A673 (cell line): ENCODE data around the gene ARHGAP30. TPM values are rescaled to one million over a fixed set of nuclear protein-coding genes. Genes with fewer than 3 reads are reported as not detected.

Experiments
- BruUV-seq: library from RNA; stranded (reverse); fragments of 400-500 nt; replicated peaks from 2 replicates; lab custom pipeline; 2021; lab: Mats Ljungman, UMichigan
- CTCF ChIA-PET: fragments of 300-600 bp; sonication (Branson Sonifier 250); formaldehyde crosslinking; loops from one replicate; lab custom pipeline; 2022; ENCODE audit warnings: antibody characterized with exemption; lab: Charles Lee
- POLR2A ChIA-PET: fragments of 300-600 bp; sonication (Branson Sonifier 250); formaldehyde crosslinking; loops from one replicate; lab custom pipeline; 2022; ENCODE audit warnings: antibody characterized with exemption; ENCODE audit not compliant: low non-redundant PET; lab: Charles Lee
- DNase-seq: peaks from one replicate; pipeline ENCODE4 v3.0.0-alpha.2; 2015; ENCODE audit warnings: low spot score
- H3K27ac ChIP-seq: fragments of 200-600 bp; sonication (generic); 2 replicates; pipeline ENCODE4 v1.5.1; 2016; ENCODE audit warnings: mixed run types, low read depth, mild to moderate bottlenecking, mixed read lengths, antibody characterized with exemption, low read length; ENCODE audit not compliant: poor library complexity, severe bottlenecking
- H3K27me3 ChIP-seq: fragments of 200-600 bp; sonication (generic); replicated peaks from 2 replicates; pipeline ENCODE4 v1.6.1; 2017; ENCODE audit warnings: mixed run types, low read depth, mild to moderate bottlenecking, mixed read lengths, antibody characterized with exemption, low read length; ENCODE audit not compliant: insufficient read depth, poor library complexity
- H3K36me3 ChIP-seq: fragments of 200-600 bp; sonication (generic); 2 replicates; pipeline ENCODE4 v1.6.1; 2016; ENCODE audit warnings: mixed run types, mild to moderate bottlenecking, mixed read lengths, antibody characterized with exemption, low read length; ENCODE audit not compliant: insufficient read depth, poor library complexity, severe bottlenecking
- H3K4me1 ChIP-seq: fragments of 200-600 bp; sonication (generic); 2 replicates; pipeline ENCODE4 v1.6.1; 2017; ENCODE audit warnings: mixed run types, mild to moderate bottlenecking, mixed read lengths, antibody characterized with exemption, low read length; ENCODE audit not compliant: insufficient read depth, poor library complexity, severe bottlenecking
- H3K4me3 ChIP-seq: fragments of 200-600 bp; sonication (generic); 2 replicates; pipeline ENCODE4 v1.5.1; 2016; ENCODE audit warnings: low read depth, mixed run types, mild to moderate bottlenecking, mixed read lengths, low read length; ENCODE audit not compliant: poor library complexity, severe bottlenecking
- H3K9me3 ChIP-seq: fragments of 200-600 bp; sonication (generic); 2 replicates; pipeline ENCODE4 v1.6.1; 2016; ENCODE audit warnings: mixed run types, low read depth, mild to moderate bottlenecking, mixed read lengths, antibody characterized with exemption, low read length; ENCODE audit not compliant: poor library complexity, severe bottlenecking
- EZH2 ChIP-seq: fragments of 200-600 bp; sonication (generic); IDR thresholded peaks from 2 replicates; pipeline ENCODE4 v1.6.1; 2017; ENCODE audit warnings: borderline replicate concordance, low read depth, mild to moderate bottlenecking, mixed read lengths, antibody characterized with exemption, low read length; ENCODE audit not compliant: poor library complexity, severe bottlenecking
- intact Hi-C: fragments of 100-400 bp; cut with micrococcal nuclease; formaldehyde crosslinking; loops from one replicate; pipeline ENCODE4 v1.10.0; 2022; ENCODE audit not compliant: unreplicated experiment
- total RNA-seq: library from RNA; stranded (reverse); gene quantifications from 2 replicates; pipeline ENCODE4 v1.2.3, GENCODE V29; 2021
- TF ChIP-seq, protein P1 (sequence below): fragments of 300-800, 200-600 bp; sonication (generic); conservative IDR thresholded peaks from 2 replicates; pipeline ENCODE4 v1.5.1; 2017; ENCODE audit warnings: low read depth, mild to moderate bottlenecking, antibody characterized with exemption, low read length, moderate library complexity, mixed read lengths

The ARHGAP30 gene
- total RNA-seq, 1 experiment from 2014 or later, result not detected

GRCh38 chr1:161094481-161094880 is 24.8 kb upstream of the ARHGAP30 start:
- Histone ChIP-seq H3K4me1 (no peaks in the 10 kb centered on the region), H3K4me3 (no peak overlapping the region), H3K9me3 (no peaks in the 10 kb centered on the region), H3K27ac (no peak overlapping the region), H3K36me3 (no peaks in the 10 kb centered on the region), H3K27me3 (peaks cover 3% of the 10 kb centered on the region)
- intact Hi-C loops, result loop anchor here (5.0 to 10.0 kb wide), 2 partner anchors 47 to 370 kb away; partner anchors contain the start of gene USF1
- no TSS peak for BruUV-seq
- POLR2A ChIA-PET, result no interaction called here
- TF ChIP-seq EZH2, result no peak
- TF ChIP-seq, protein P1, sequence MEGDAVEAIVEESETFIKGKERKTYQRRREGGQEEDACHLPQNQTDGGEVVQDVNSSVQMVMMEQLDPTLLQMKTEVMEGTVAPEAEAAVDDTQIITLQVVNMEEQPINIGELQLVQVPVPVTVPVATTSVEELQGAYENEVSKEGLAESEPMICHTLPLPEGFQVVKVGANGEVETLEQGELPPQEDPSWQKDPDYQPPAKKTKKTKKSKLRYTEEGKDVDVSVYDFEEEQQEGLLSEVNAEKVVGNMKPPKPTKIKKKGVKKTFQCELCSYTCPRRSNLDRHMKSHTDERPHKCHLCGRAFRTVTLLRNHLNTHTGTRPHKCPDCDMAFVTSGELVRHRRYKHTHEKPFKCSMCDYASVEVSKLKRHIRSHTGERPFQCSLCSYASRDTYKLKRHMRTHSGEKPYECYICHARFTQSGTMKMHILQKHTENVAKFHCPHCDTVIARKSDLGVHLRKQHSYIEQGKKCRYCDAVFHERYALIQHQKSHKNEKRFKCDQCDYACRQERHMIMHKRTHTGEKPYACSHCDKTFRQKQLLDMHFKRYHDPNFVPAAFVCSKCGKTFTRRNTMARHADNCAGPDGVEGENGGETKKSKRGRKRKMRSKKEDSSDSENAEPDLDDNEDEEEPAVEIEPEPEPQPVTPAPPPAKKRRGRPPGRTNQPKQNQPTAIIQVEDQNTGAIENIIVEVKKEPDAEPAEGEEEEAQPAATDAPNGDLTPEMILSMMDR, result no peak
- CTCF ChIA-PET, result no interaction called here
- DNase-seq, result no peak

- no peak for DNase-seq
- Histone ChIP-seq H3K36me3 (no peaks in the 10 kb centered on the region), H3K4me1 (no peaks in the 10 kb centered on the region), H3K9me3 (no peaks in the 10 kb centered on the region), H3K27me3 (peaks cover 3% of the 10 kb centered on the region), H3K4me3 (no peak overlapping the region), H3K27ac (no peak overlapping the region)
- intact Hi-C loops, result loop anchor here (5.0 to 10.0 kb wide), 2 partner anchors 45 to 368 kb away; partner anchors contain the start of gene USF1
- ChIA-PET POLR2A (no interaction called here), CTCF (no interaction called here)
- TF ChIP-seq EZH2, result no peak
- TF ChIP-seq, protein P1, result no peak
- no TSS peak for BruUV-seq
Measured at GRCh38 chr1:161092621-161093028, 22.9 kb upstream of the ARHGAP30 start.

GRCh38 chr1:161091796-161092507 is 22.3 kb upstream of the ARHGAP30 start:
- no peak overlapping the region for H3K4me3 ChIP-seq
- no peaks in the 10 kb centered on the region for H3K36me3 ChIP-seq
- H3K9me3 ChIP-seq, result no peaks in the 10 kb centered on the region
- TF ChIP-seq EZH2, result no peak
- TF ChIP-seq, protein P1, result no peak
- intact Hi-C loops, result loop anchor here (5.0 to 10.0 kb wide), 2 partner anchors 45 to 367 kb away; partner anchors contain the start of gene USF1
- no peak for DNase-seq
- H3K27me3 ChIP-seq, result peaks cover 3% of the 10 kb centered on the region
- no peaks in the 10 kb centered on the region for H3K4me1 ChIP-seq
- no peak overlapping the region for H3K27ac ChIP-seq
- BruUV-seq, result no TSS peak
- ChIA-PET CTCF (no interaction called here), POLR2A (no interaction called here)
